ENCODE data around the gene GALNTL6.
"Not testable (repeated sequence)": the region's sequence is repeated elsewhere in the genome, so short reads cannot be mapped to it uniquely, and the experiment has no call there.

GALNTL6 gene

DNA sequence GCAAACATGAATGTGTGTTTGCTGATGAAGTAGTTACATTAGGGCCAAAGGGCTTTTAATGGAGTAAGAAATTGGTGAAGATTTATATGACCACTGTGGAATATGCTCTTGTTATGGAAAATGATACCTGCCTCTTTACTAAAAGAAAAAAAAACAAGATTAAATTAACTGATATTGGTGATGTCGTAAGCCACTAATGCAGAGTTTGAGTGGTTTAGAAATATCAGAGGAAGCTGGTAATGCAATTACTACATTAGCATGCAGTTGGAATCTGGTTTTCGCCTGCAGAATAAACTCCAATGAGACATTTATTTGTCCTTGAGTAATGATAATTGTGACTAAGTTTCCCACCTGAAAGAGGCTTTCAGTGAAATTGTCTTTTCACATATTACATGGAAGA, 597.9 kb downstream of the GALNTL6 start:
- Histone ChIP-seq H3K9me3 (ENCODE audit: control insufficient read depth in 2 of 2, low read length in 2 of 2) (no peaks in the 10 kb centered on the region), H3K4me3 (ENCODE audit: low read length in 2 of 2) (no peak overlapping the region), H3K27ac (ENCODE audit: low read length) (no peak overlapping the region), H3K27me3 (ENCODE audit: control insufficient read depth in 1 of 2, insufficient read depth in 2 of 2, low read length in 2 of 2) (no peaks in the 10 kb centered on the region), H3K36me3 (ENCODE audit: control insufficient read depth in 2 of 2, insufficient read depth in 2 of 2, low read length in 2 of 2) (no peaks in the 10 kb centered on the region), H3K4me1 (ENCODE audit: control insufficient read depth, insufficient read depth, low read length) (no peaks in the 10 kb centered on the region), H3K9ac (ENCODE audit: low read length in 2 of 2) (no peak overlapping the region)

GRCh38 chr4:172412851-172413580, 599.8 kb downstream of the GALNTL6 start:
- H3K4me3 ChIP-seq (ENCODE audit: low read length in 2 of 2) = no peak overlapping the region
- H3K36me3 ChIP-seq (ENCODE audit: control insufficient read depth in 2 of 2, insufficient read depth in 2 of 2, low read length in 2 of 2) = no peaks in the 10 kb centered on the region
- H3K9ac ChIP-seq (ENCODE audit: low read length in 2 of 2) = no peak overlapping the region
- no peaks in the 10 kb centered on the region for H3K4me1 ChIP-seq (ENCODE audit: control insufficient read depth, insufficient read depth, low read length)
- no peak overlapping the region for H3K27ac ChIP-seq (ENCODE audit: low read length)
- H3K27me3 ChIP-seq (ENCODE audit: control insufficient read depth in 1 of 2, insufficient read depth in 2 of 2, low read length in 2 of 2) = no peaks in the 10 kb centered on the region
- H3K9me3 ChIP-seq (ENCODE audit: control insufficient read depth in 2 of 2, low read length in 2 of 2) = no peaks in the 10 kb centered on the region

GRCh38 chr4:172428979-172429378, 615.8 kb downstream of the GALNTL6 start:
- H3K36me3 ChIP-seq (ENCODE audit: control insufficient read depth in 2 of 2, insufficient read depth in 2 of 2, low read length in 2 of 2); H3K27ac ChIP-seq (ENCODE audit: low read length); H3K27me3 ChIP-seq (ENCODE audit: control insufficient read depth in 1 of 2, insufficient read depth in 2 of 2, low read length in 2 of 2); H3K9ac ChIP-seq (ENCODE audit: low read length in 2 of 2); H3K4me3 ChIP-seq (ENCODE audit: low read length in 2 of 2); H3K9me3 ChIP-seq (ENCODE audit: control insufficient read depth in 2 of 2, low read length in 2 of 2); H3K4me1 ChIP-seq (ENCODE audit: control insufficient read depth, insufficient read depth, low read length): not testable (repeated sequence)

DNA sequence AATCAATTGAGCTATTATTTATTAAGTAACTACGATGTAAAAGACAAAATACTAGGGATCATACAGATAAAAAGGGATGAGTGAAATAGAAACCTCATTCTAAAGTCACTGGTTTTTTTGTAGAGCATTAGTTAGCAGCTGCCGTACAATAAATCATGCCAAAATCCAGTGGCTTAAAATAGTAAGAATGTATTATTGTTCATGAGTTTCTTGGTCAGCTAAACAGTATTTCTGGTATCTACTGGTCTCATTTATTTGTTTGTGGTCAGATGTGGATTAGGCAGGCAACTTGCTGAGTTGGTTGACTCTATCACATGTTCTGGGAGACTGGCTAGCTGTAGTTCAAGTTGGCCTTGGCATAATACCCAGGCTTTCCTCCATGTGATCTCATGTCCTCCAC, 667.3 kb downstream of the GALNTL6 start:
- no peak overlapping the region for H3K4me3 ChIP-seq (ENCODE audit: low read length in 2 of 2)

GRCh38 chr4:172481802-172482508, 668.8 kb downstream of the GALNTL6 start:
- no peak overlapping the region for H3K4me3 ChIP-seq (ENCODE audit: low read length in 2 of 2)
- H3K9me3 ChIP-seq (ENCODE audit: control insufficient read depth in 2 of 2, low read length in 2 of 2) = no peaks in the 10 kb centered on the region

More for the DNA sequence above, 667.3 kb downstream of the GALNTL6 start:
- Histone ChIP-seq H3K36me3 (ENCODE audit: control insufficient read depth in 2 of 2, insufficient read depth in 2 of 2, low read length in 2 of 2) (no peaks in the 10 kb centered on the region), H3K27me3 (ENCODE audit: control insufficient read depth in 1 of 2, insufficient read depth in 2 of 2, low read length in 2 of 2) (no peaks in the 10 kb centered on the region), H3K27ac (ENCODE audit: low read length) (no peak overlapping the region), H3K4me1 (ENCODE audit: control insufficient read depth, insufficient read depth, low read length) (no peaks in the 10 kb centered on the region), H3K9me3 (ENCODE audit: control insufficient read depth in 2 of 2, low read length in 2 of 2) (no peaks in the 10 kb centered on the region), H3K9ac (ENCODE audit: low read length in 2 of 2) (no peak overlapping the region)

GRCh38 chr4:172485007-172485406, 671.8 kb downstream of the GALNTL6 start:
- Histone ChIP-seq H3K36me3 (ENCODE audit: control insufficient read depth in 2 of 2, insufficient read depth in 2 of 2, low read length in 2 of 2) (no peaks in the 10 kb centered on the region), H3K9ac (ENCODE audit: low read length in 2 of 2) (no peak overlapping the region), H3K27me3 (ENCODE audit: control insufficient read depth in 1 of 2, insufficient read depth in 2 of 2, low read length in 2 of 2) (no peaks in the 10 kb centered on the region), H3K9me3 (ENCODE audit: control insufficient read depth in 2 of 2, low read length in 2 of 2) (no peaks in the 10 kb centered on the region), H3K4me3 (ENCODE audit: low read length in 2 of 2) (no peak overlapping the region), H3K27ac (ENCODE audit: low read length) (no peak overlapping the region), H3K4me1 (ENCODE audit: control insufficient read depth, insufficient read depth, low read length) (no peaks in the 10 kb centered on the region)

More at GRCh38 chr4:172481802-172482508, 668.8 kb downstream of the GALNTL6 start:
- Histone ChIP-seq H3K27me3 (ENCODE audit: control insufficient read depth in 1 of 2, insufficient read depth in 2 of 2, low read length in 2 of 2) (no peaks in the 10 kb centered on the region), H3K27ac (ENCODE audit: low read length) (no peak overlapping the region), H3K36me3 (ENCODE audit: control insufficient read depth in 2 of 2, insufficient read depth in 2 of 2, low read length in 2 of 2) (no peaks in the 10 kb centered on the region), H3K4me1 (ENCODE audit: control insufficient read depth, insufficient read depth, low read length) (no peaks in the 10 kb centered on the region), H3K9ac (ENCODE audit: low read length in 2 of 2) (no peak overlapping the region)

GRCh38 chr4:172486531-172486930, 673.3 kb downstream of the GALNTL6 start:
- no peaks in the 10 kb centered on the region for H3K36me3 ChIP-seq (ENCODE audit: control insufficient read depth in 2 of 2, insufficient read depth in 2 of 2, low read length in 2 of 2)
- no peaks in the 10 kb centered on the region for H3K9me3 ChIP-seq (ENCODE audit: control insufficient read depth in 2 of 2, low read length in 2 of 2)
- H3K27ac ChIP-seq (ENCODE audit: low read length) = no peak overlapping the region

GRCh38 chr4:172489861-172490260, 676.7 kb downstream of the GALNTL6 start:
- Histone ChIP-seq H3K27me3 (ENCODE audit: control insufficient read depth in 1 of 2, insufficient read depth in 2 of 2, low read length in 2 of 2) (no peaks in the 10 kb centered on the region), H3K9ac (ENCODE audit: low read length in 2 of 2) (no peak overlapping the region), H3K27ac (ENCODE audit: low read length) (no peak overlapping the region), H3K36me3 (ENCODE audit: control insufficient read depth in 2 of 2, insufficient read depth in 2 of 2, low read length in 2 of 2) (no peaks in the 10 kb centered on the region), H3K4me3 (ENCODE audit: low read length in 2 of 2) (no peak overlapping the region), H3K9me3 (ENCODE audit: control insufficient read depth in 2 of 2, low read length in 2 of 2) (no peaks in the 10 kb centered on the region), H3K4me1 (ENCODE audit: control insufficient read depth, insufficient read depth, low read length) (no peaks in the 10 kb centered on the region)

More at GRCh38 chr4:172486531-172486930, 673.3 kb downstream of the GALNTL6 start:
- Histone ChIP-seq H3K9ac (ENCODE audit: low read length in 2 of 2) (no peak overlapping the region), H3K4me1 (ENCODE audit: control insufficient read depth, insufficient read depth, low read length) (no peaks in the 10 kb centered on the region), H3K4me3 (ENCODE audit: low read length in 2 of 2) (no peak overlapping the region), H3K27me3 (ENCODE audit: control insufficient read depth in 1 of 2, insufficient read depth in 2 of 2, low read length in 2 of 2) (no peaks in the 10 kb centered on the region)

GRCh38 chr4:172495769-172496168, 682.6 kb downstream of the GALNTL6 start:
- no peaks in the 10 kb centered on the region for H3K4me1 ChIP-seq (ENCODE audit: control insufficient read depth, insufficient read depth, low read length)
- H3K4me3 ChIP-seq (ENCODE audit: low read length in 2 of 2) = no peak overlapping the region
- H3K9me3 ChIP-seq (ENCODE audit: control insufficient read depth in 2 of 2, low read length in 2 of 2) = no peaks in the 10 kb centered on the region
- H3K36me3 ChIP-seq (ENCODE audit: control insufficient read depth in 2 of 2, insufficient read depth in 2 of 2, low read length in 2 of 2) = no peaks in the 10 kb centered on the region
- no peaks in the 10 kb centered on the region for H3K27me3 ChIP-seq (ENCODE audit: control insufficient read depth in 1 of 2, insufficient read depth in 2 of 2, low read length in 2 of 2)
- H3K9ac ChIP-seq (ENCODE audit: low read length in 2 of 2) = no peak overlapping the region
- no peak overlapping the region for H3K27ac ChIP-seq (ENCODE audit: low read length)

- no peak overlapping the region for H3K27ac ChIP-seq (ENCODE audit: low read length)
- H3K9ac ChIP-seq (ENCODE audit: low read length in 2 of 2) = no peak overlapping the region
- no peak overlapping the region for H3K4me3 ChIP-seq (ENCODE audit: low read length in 2 of 2)
- no peaks in the 10 kb centered on the region for H3K36me3 ChIP-seq (ENCODE audit: control insufficient read depth in 2 of 2, insufficient read depth in 2 of 2, low read length in 2 of 2)
- no peaks in the 10 kb centered on the region for H3K27me3 ChIP-seq (ENCODE audit: control insufficient read depth in 1 of 2, insufficient read depth in 2 of 2, low read length in 2 of 2)
- H3K4me1 ChIP-seq (ENCODE audit: control insufficient read depth, insufficient read depth, low read length) = no peaks in the 10 kb centered on the region
- no peaks in the 10 kb centered on the region for H3K9me3 ChIP-seq (ENCODE audit: control insufficient read depth in 2 of 2, low read length in 2 of 2)
These were observed 684.1 kb downstream of the GALNTL6 start for GRCh38 chr4:172497321-172497720.

DNA sequence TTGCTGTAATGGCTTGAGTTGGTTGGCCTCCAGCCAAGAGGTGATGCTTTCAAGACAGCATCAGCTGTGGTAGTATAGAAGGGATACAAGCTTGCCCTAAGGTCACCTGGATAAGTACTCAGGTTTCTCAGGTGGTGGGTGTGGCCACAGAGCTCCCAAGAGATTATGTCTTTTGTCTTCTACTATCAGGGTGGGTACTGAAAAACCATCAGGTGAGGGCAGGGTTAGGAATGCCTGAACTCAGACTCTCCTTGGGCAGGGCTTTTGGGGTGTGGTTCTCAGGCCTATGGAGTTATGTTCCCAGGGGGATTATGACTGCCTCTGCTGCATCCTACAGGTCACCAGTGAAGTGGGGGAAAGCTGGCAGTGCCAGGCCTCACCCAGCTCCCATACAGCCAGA, 700.8 kb downstream of the GALNTL6 start:
- Histone ChIP-seq H3K36me3 (ENCODE audit: control insufficient read depth in 2 of 2, insufficient read depth in 2 of 2, low read length in 2 of 2) (no peaks in the 10 kb centered on the region), H3K27me3 (ENCODE audit: control insufficient read depth in 1 of 2, insufficient read depth in 2 of 2, low read length in 2 of 2) (no peaks in the 10 kb centered on the region), H3K4me1 (ENCODE audit: control insufficient read depth, insufficient read depth, low read length) (no peaks in the 10 kb centered on the region), H3K9ac (ENCODE audit: low read length in 2 of 2) (no peak overlapping the region), H3K9me3 (ENCODE audit: control insufficient read depth in 2 of 2, low read length in 2 of 2) (no peaks in the 10 kb centered on the region), H3K27ac (ENCODE audit: low read length) (no peak overlapping the region), H3K4me3 (ENCODE audit: low read length in 2 of 2) (no peak overlapping the region)
